H1 (cell line): ENCODE data around the gene MFAP1. TPM values are rescaled to one million over a fixed set of nuclear protein-coding genes. Genes with fewer than 3 reads are reported as not detected.

ENCODE experiments used
- CTCF ChIA-PET: fragments of 300-600 bp; sonication (Branson Sonifier 250); formaldehyde crosslinking; loops from one replicate; lab custom pipeline; 2021; ENCODE audit not compliant: partially characterized antibody; lab: Charles Lee
- POLR2A ChIA-PET: fragments of 300-600 bp; sonication (Branson Sonifier 250); formaldehyde crosslinking; loops from one replicate; lab custom pipeline; 2021; ENCODE audit warnings: inconsistent platforms; ENCODE audit not compliant: partially characterized antibody; lab: Charles Lee
- DNase-seq, 2 experiments: peaks; one replicate each; pipeline versions ENCODE4 v3.0.0 to v3.0.0-alpha.2; 2010 to 2022; ENCODE audit warnings: low spot score in 2 of 2, low read depth in 1 of 2, mixed read lengths in 1 of 2
- FAIRE-seq: peaks from 2 replicates; lab custom pipeline; 2011; peaks lifted over from hg19 to GRCh38; lab: Jason Lieb, UNC
- H2AFZ ChIP-seq: 2 replicates; pipeline ENCODE4 v1.8.1; 2012; ENCODE audit warnings: low read length, inconsistent platforms
- H2AK5ac ChIP-seq: 2 replicates; pipeline ENCODE4 v1.6.1; 2013; ENCODE audit warnings: low read depth, low read length
- H2BK120ac ChIP-seq: replicated peaks from 2 replicates; pipeline ENCODE3; 2013; ENCODE audit warnings: low read depth, low read length, inconsistent platforms
- H2BK12ac ChIP-seq: 2 replicates; pipeline ENCODE4 v1.6.1; 2013; ENCODE audit warnings: low read depth, low read length
- H2BK15ac ChIP-seq: 2 replicates; pipeline ENCODE4 v1.6.1; 2013; ENCODE audit warnings: low read length
- H2BK20ac ChIP-seq: 2 replicates; pipeline ENCODE4 v1.6.1; 2013; ENCODE audit warnings: low read length
- H2BK5ac ChIP-seq: 2 replicates; pipeline ENCODE4 v1.6.1; 2013; ENCODE audit warnings: low read depth, low read length
- H3K14ac ChIP-seq: 2 replicates; pipeline ENCODE4 v1.6.1; 2013; ENCODE audit warnings: inconsistent platforms; ENCODE audit not compliant: insufficient read length
- H3K18ac ChIP-seq: 2 replicates; pipeline ENCODE4 v1.6.1; 2013; ENCODE audit warnings: low read length; ENCODE audit errors: extremely low read depth
- H3K23ac ChIP-seq: 2 replicates; pipeline ENCODE4 v1.6.1; 2013; ENCODE audit warnings: inconsistent platforms; ENCODE audit not compliant: insufficient read length
- H3K23me2 ChIP-seq: 2 replicates; pipeline ENCODE4 v1.6.1; 2013; ENCODE audit warnings: low read depth, low read length
- H3K27ac ChIP-seq: 2 replicates; pipeline ENCODE4 v1.6.1; 2011; ENCODE audit warnings: low read depth, low read length, inconsistent platforms
- H3K27me3 ChIP-seq, 4 experiments: replicated peaks in 1 of 4; 1 replicate in 1 of 4; 2 replicates in 3 of 4; pipeline versions ENCODE4 v1.6.1 to v1.8.1; 2011 to 2013; ENCODE audit warnings: low read length in 3 of 4, mild to moderate bottlenecking in 3 of 4, inconsistent platforms in 2 of 4, mixed read lengths in 2 of 4, moderate library complexity in 1 of 4; ENCODE audit not compliant: control insufficient read depth in 3 of 4, insufficient read depth in 3 of 4; ENCODE audit errors: extremely low read depth in 1 of 4
- H3K36me3 ChIP-seq, 4 experiments: 2 replicates each; pipeline versions ENCODE4 v1.6.1 to v1.8.1; 2011 to 2013; ENCODE audit warnings: mild to moderate bottlenecking in 4 of 4, low read length in 3 of 4, moderate library complexity in 2 of 4, control low read depth in 1 of 4, inconsistent platforms in 1 of 4; ENCODE audit not compliant: insufficient read depth in 4 of 4, control insufficient read depth in 2 of 4
- H3K4ac ChIP-seq: replicated peaks from 2 replicates; pipeline ENCODE3; 2013; ENCODE audit warnings: low read length, low read depth, mixed read lengths, inconsistent platforms; ENCODE audit not compliant: insufficient read length
- H3K4me1 ChIP-seq, 4 experiments: replicated peaks in 1 of 4; 1 replicate in 1 of 4; 2 replicates in 3 of 4; pipeline versions ENCODE4 v1.6.1 to v1.8.1; 2011 to 2013; ENCODE audit warnings: low read length in 3 of 4, inconsistent platforms in 2 of 4, mixed read lengths in 1 of 4; ENCODE audit not compliant: insufficient read depth in 4 of 4, control insufficient read depth in 3 of 4
- H3K4me2 ChIP-seq, 2 experiments: 2 replicates each; pipeline versions ENCODE4 v1.6.1 to v1.8.1; 2011 to 2013; ENCODE audit warnings: low read depth in 2 of 2, low read length in 2 of 2, control low read depth in 1 of 2, inconsistent platforms in 1 of 2, mild to moderate bottlenecking in 1 of 2; ENCODE audit not compliant: insufficient read depth in 1 of 2
- H3K4me3 ChIP-seq, 4 experiments: fragments of 200-600, 300-600 bp in 1 of 4; sonication (generic), shearing (Covaris generic), sonication (Bioruptor Twin) in 1 of 4; 2 replicates each; pipeline versions ENCODE4 v1.5.1 to v1.8.1; 2011 to 2016; ENCODE audit warnings: low read length in 4 of 4, low read depth in 3 of 4, control low read depth in 2 of 4, inconsistent platforms in 2 of 4, mild to moderate bottlenecking in 2 of 4, mixed read lengths in 1 of 4, moderate library complexity in 1 of 4; ENCODE audit not compliant: insufficient read depth in 2 of 4; ENCODE audit errors: extremely low read depth in 1 of 4
- H3K56ac ChIP-seq: replicated peaks from 2 replicates; pipeline ENCODE3; 2013; ENCODE audit warnings: low read depth, mild to moderate bottlenecking, mixed read lengths, low read length, inconsistent platforms; ENCODE audit not compliant: insufficient read length
- H3K79me1 ChIP-seq: 2 replicates; pipeline ENCODE4 v1.6.1; 2013; ENCODE audit warnings: low read depth, low read length, control low read depth
- H3K79me2 ChIP-seq, 2 experiments: 2 replicates each; pipeline versions ENCODE4 v1.6.1 to v1.8.1; 2012 to 2013; ENCODE audit warnings: low read length in 2 of 2, mild to moderate bottlenecking in 2 of 2, inconsistent platforms in 1 of 2; ENCODE audit not compliant: insufficient read depth in 2 of 2, control insufficient read depth in 1 of 2
- H3K9ac ChIP-seq, 4 experiments: replicated peaks in 1 of 4; 1 replicate in 1 of 4; 2 replicates in 3 of 4; pipeline versions ENCODE4 v1.6.1 to v1.8.1; 2011 to 2013; ENCODE audit warnings: low read depth in 3 of 4, low read length in 3 of 4, control low read depth in 2 of 4, mild to moderate bottlenecking in 2 of 4, moderate library complexity in 2 of 4, inconsistent platforms in 1 of 4; ENCODE audit errors: extremely low read depth in 1 of 4
- H3K9me3 ChIP-seq, 2 experiments: 2 replicates each; pipeline versions ENCODE4 v1.6.1 to v1.8.1; 2012 to 2013; ENCODE audit warnings: mild to moderate bottlenecking in 2 of 2, moderate library complexity in 2 of 2, control low read depth in 1 of 2, inconsistent platforms in 1 of 2, low read depth in 1 of 2, low read length in 1 of 2, mixed read lengths in 1 of 2; ENCODE audit not compliant: insufficient read depth in 2 of 2
- H4K20me1 ChIP-seq, 2 experiments: replicated peaks in 1 of 2; 2 replicates each; pipeline versions ENCODE3 to v1.8.1; 2011 to 2013; ENCODE audit warnings: inconsistent platforms in 2 of 2, low read length in 2 of 2, mild to moderate bottlenecking in 1 of 2; ENCODE audit not compliant: insufficient read depth in 2 of 2, control insufficient read depth in 1 of 2
- H4K5ac ChIP-seq: 2 replicates; pipeline ENCODE4 v1.6.1; 2013; ENCODE audit warnings: low read length, low read depth, mixed read lengths, inconsistent platforms; ENCODE audit not compliant: insufficient read length
- H4K8ac ChIP-seq: 2 replicates; pipeline ENCODE4 v1.8.0; 2013; ENCODE audit warnings: mild to moderate bottlenecking, moderate library complexity, low read length, inconsistent platforms; ENCODE audit not compliant: insufficient read depth; ENCODE audit errors: extremely low read depth
- H4K91ac ChIP-seq: replicated peaks from 2 replicates; pipeline ENCODE3; 2013; ENCODE audit warnings: low read length, mixed read lengths, inconsistent platforms; ENCODE audit not compliant: insufficient read length
- CHD1 ChIP-seq: IDR thresholded peaks from 2 replicates; pipeline ENCODE4 v1.6.1; 2012; ENCODE audit warnings: low read depth, low read length, improper control_type of control experiment
- EGR1 ChIP-seq: IDR thresholded peaks from 2 replicates; pipeline ENCODE4 v1.6.1; 2011; ENCODE audit warnings: low read depth, low read length, borderline replicate concordance
- FOSL1 ChIP-seq: IDR thresholded peaks from 2 replicates; pipeline ENCODE4 v1.6.1; 2011; ENCODE audit warnings: mild to moderate bottlenecking, low read depth, low read length, moderate library complexity; ENCODE audit not compliant: insufficient read depth
- HDAC2 ChIP-seq, 2 experiments: fragments of 300-600 bp in 1 of 2; sonication (generic) in 1 of 2; IDR thresholded peaks; 2 replicates each; pipeline ENCODE4 v1.6.1; 2011 to 2012; ENCODE audit warnings: low read depth in 2 of 2, low read length in 2 of 2, mild to moderate bottlenecking in 2 of 2, moderate library complexity in 2 of 2, borderline replicate concordance in 1 of 2, inconsistent platforms in 1 of 2
- KDM1A ChIP-seq: fragments of 200-600, 300-600 bp; sonication (generic); IDR thresholded peaks from 2 replicates; pipeline ENCODE4 v1.7.1; 2016; ENCODE audit warnings: mild to moderate bottlenecking, low read length, borderline replicate concordance
- RAD21 ChIP-seq, 2 experiments: IDR thresholded peaks in 1 of 2; conservative IDR thresholded peaks in 1 of 2; 2 replicates each; pipeline ENCODE4 v1.6.1; 2011; ENCODE audit warnings: low read depth in 2 of 2, low read length in 2 of 2, improper control_type of control experiment in 1 of 2, inconsistent platforms in 1 of 2, mild to moderate bottlenecking in 1 of 2, moderate library complexity in 1 of 2
- RXRA ChIP-seq: IDR thresholded peaks from 2 replicates; pipeline ENCODE4 v1.6.1; 2011; ENCODE audit warnings: low read depth, mild to moderate bottlenecking, low read length, moderate library complexity; ENCODE audit not compliant: insufficient read depth
- TCF12 ChIP-seq: IDR thresholded peaks from 2 replicates; pipeline ENCODE4 v1.6.1; 2011; ENCODE audit warnings: low read depth, mild to moderate bottlenecking, low read length
- WGBS, 2 experiments: shearing (Covaris generic) in 1 of 2; methylation state at CpG; one replicate each; pipeline versions ENCODE4 v1.1.6 to v1.1.7; 2013 to 2015; ENCODE audit warnings: low lambda C conversion rate in 2 of 2, mixed read lengths in 2 of 2, inconsistent platforms in 1 of 2, low coverage in 1 of 2, missing lambda C conversion rate in 1 of 2; ENCODE audit not compliant: insufficient replicate concordance in 2 of 2, insufficient coverage in 1 of 2, insufficient read length in 1 of 2; ENCODE audit errors: extremely low coverage in 1 of 2, missing lambda C conversion rate in 1 of 2; 5-methylcytosine and 5-hydroxymethylcytosine counted together
- polyA plus RNA-seq, 7 experiments: library from polyadenylated mRNA; depleted of rRNA in 3 of 7; stranded (reverse) in 5 of 7; unstranded in 2 of 7; fragments of >200 nt in 5 of 7; fragments of 200-250 nt in 2 of 7; gene quantifications; 1 replicate in 5 of 7; 2 replicates in 1 of 7; 4 replicates in 1 of 7; pipeline versions ENCODE4 v1.2.1 to v1.2.3, GENCODE V29; 2011 to 2013; ENCODE audit warnings: missing spikeins in 2 of 7, mixed read lengths in 2 of 7
- total RNA-seq: library from RNA; stranded (reverse); fragmentation: NEBNext Ultra II Directional; extraction: Animal tissue kit (Norgen Biotek cat#: 25700); gene quantifications from 2 replicates; pipeline ENCODE4 v1.2.1, GENCODE V29; 2021
- TF ChIP-seq, protein P1 (sequence below): IDR thresholded peaks from 2 replicates; pipeline ENCODE4 v1.6.1; 2011; ENCODE audit warnings: low read length, improper control_type of control experiment
- TF ChIP-seq, protein P2 (sequence below): IDR thresholded peaks from 2 replicates; pipeline ENCODE4 v1.6.1; 2012; ENCODE audit warnings: low read length, inconsistent platforms

MFAP1 gene
- total and polyA plus RNA-seq, 2 of the 8 experiments (the other 6 are each of a cell fraction or from before 2014, with no cell fraction given) = 23.6 to 36.7 TPM

DNA sequence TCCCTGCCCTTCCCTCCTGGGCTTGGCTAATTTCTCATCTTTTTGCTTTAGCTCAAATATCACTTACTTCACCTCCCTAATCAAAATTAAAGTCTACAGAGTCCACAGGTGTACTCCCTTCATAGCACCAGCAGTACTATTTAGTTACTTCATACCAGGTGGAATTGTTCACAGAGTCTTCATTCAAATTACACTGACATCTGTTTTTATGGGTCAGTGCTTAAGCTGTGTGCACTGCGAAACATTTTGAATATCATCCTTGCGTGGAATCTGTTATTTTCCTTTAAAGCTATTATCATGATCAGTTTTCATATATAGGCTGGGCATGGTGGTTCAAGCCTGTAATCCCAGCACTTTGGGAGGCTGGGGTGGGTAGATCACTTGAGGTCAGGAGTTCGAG, 35.1 kb downstream of the MFAP1 start:
- no peak overlapping the region for H2BK20ac ChIP-seq
- no peak overlapping the region for H3K56ac ChIP-seq
- H4K8ac ChIP-seq = no peak overlapping the region
- H2BK15ac ChIP-seq = no peak overlapping the region
- peaks cover 0 to 22% of the 10 kb centered on the region in 2 experiments; a peak in 2 of 4 replicates for H3K79me2 ChIP-seq
- H3K23me2 ChIP-seq = peaks cover 4% of the 10 kb centered on the region
- FAIRE-seq (no peak), DNase-seq (no peak)
- H3K9me3 ChIP-seq = no peaks in the 10 kb centered on the region
- ChIA-PET CTCF (interaction anchor here (0.9 to 7.5 kb wide), 2 partner anchors 11 to 15 kb away, joined by 3 to 50 read pairs; partner anchors contain the start of gene ELL3), POLR2A (interaction anchor here (4.9 kb wide), 1 partner anchor 13 kb away, joined by 39 read pairs; the partner anchor contains the start of gene ELL3)
- H2BK120ac ChIP-seq = no peak overlapping the region
- no peak overlapping the region for H3K4ac ChIP-seq
- no peaks in the 10 kb centered on the region for H3K27me3 ChIP-seq
- H2AFZ ChIP-seq = no peak overlapping the region
- H3K27ac ChIP-seq = no peak overlapping the region
- no peak overlapping the region for H3K18ac ChIP-seq
- H3K36me3 ChIP-seq = peaks cover 4 to 13% (median 8%) of the 10 kb centered on the region in 4 experiments
- H3K14ac ChIP-seq = no peak overlapping the region
- no peak overlapping the region for H2BK5ac ChIP-seq
- no peak overlapping the region for H2AK5ac ChIP-seq
- H3K4me3 ChIP-seq = no peak overlapping the region
- 91% methylated on average over 3 of the region's 3 CpGs; no CpG with 5 or more reads in 1 of the 2 experiments for WGBS, 2 experiments
- no peak overlapping the region for H4K5ac ChIP-seq
- H3K9ac ChIP-seq = no peak overlapping the region
- H4K20me1 ChIP-seq = peaks cover 4 to 6% of the 10 kb centered on the region in 2 experiments
- no peak overlapping the region for H3K23ac ChIP-seq
- peaks cover 13% of the 10 kb centered on the region for H3K79me1 ChIP-seq
- H3K4me1 ChIP-seq = peaks cover 3 to 9% (median 8%) of the 10 kb centered on the region in 4 experiments; a peak in 6 of 7 replicates
- H3K4me2 ChIP-seq = no peak overlapping the region
- no peak overlapping the region for H4K91ac ChIP-seq
- H2BK12ac ChIP-seq = no peak overlapping the region
- no peak for TF ChIP-seq KDM1A
- TF ChIP-seq, protein P1, sequence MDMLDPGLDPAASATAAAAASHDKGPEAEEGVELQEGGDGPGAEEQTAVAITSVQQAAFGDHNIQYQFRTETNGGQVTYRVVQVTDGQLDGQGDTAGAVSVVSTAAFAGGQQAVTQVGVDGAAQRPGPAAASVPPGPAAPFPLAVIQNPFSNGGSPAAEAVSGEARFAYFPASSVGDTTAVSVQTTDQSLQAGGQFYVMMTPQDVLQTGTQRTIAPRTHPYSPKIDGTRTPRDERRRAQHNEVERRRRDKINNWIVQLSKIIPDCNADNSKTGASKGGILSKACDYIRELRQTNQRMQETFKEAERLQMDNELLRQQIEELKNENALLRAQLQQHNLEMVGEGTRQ = no peak
- TF ChIP-seq, protein P2, sequence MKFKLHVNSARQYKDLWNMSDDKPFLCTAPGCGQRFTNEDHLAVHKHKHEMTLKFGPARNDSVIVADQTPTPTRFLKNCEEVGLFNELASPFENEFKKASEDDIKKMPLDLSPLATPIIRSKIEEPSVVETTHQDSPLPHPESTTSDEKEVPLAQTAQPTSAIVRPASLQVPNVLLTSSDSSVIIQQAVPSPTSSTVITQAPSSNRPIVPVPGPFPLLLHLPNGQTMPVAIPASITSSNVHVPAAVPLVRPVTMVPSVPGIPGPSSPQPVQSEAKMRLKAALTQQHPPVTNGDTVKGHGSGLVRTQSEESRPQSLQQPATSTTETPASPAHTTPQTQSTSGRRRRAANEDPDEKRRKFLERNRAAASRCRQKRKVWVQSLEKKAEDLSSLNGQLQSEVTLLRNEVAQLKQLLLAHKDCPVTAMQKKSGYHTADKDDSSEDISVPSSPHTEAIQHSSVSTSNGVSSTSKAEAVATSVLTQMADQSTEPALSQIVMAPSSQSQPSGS = no peak
- TF ChIP-seq HDAC2 (IDR thresholded peaks at IDR 0.05; ENCODE audit: borderline replicate concordance in 1 of 2, low read depth in 2 of 2, low read length in 2 of 2) = no peak
- no peak for TF ChIP-seq RXRA
- no peak for TF ChIP-seq RAD21 (IDR thresholded peaks at IDR 0.05 in 1 of 2, conservative IDR thresholded peaks at IDR 0.05 in 1 of 2; ENCODE audit: low read depth in 2 of 2, low read length in 2 of 2)
- no peak for TF ChIP-seq FOSL1
- TF ChIP-seq CHD1 = no peak
- TF ChIP-seq TCF12 = no peak
- TF ChIP-seq EGR1 = no peak
